A673 (cell line): Measurements from ENCODE around the gene ZC3H7B.

Experiments
- EZH2 ChIP-seq: fragments of 200-600 bp; sonication (generic); IDR thresholded peaks from 2 replicates; pipeline ENCODE4 v1.6.1; 2017; ENCODE audit warnings: borderline replicate concordance, low read depth, mild to moderate bottlenecking, mixed read lengths, antibody characterized with exemption, low read length; ENCODE audit not compliant: poor library complexity, severe bottlenecking
- TF ChIP-seq, protein P1 (sequence below): fragments of 300-800, 200-600 bp; sonication (generic); conservative IDR thresholded peaks from 2 replicates; pipeline ENCODE4 v1.5.1; 2017; ENCODE audit warnings: low read depth, mild to moderate bottlenecking, antibody characterized with exemption, low read length, moderate library complexity, mixed read lengths

DNA sequence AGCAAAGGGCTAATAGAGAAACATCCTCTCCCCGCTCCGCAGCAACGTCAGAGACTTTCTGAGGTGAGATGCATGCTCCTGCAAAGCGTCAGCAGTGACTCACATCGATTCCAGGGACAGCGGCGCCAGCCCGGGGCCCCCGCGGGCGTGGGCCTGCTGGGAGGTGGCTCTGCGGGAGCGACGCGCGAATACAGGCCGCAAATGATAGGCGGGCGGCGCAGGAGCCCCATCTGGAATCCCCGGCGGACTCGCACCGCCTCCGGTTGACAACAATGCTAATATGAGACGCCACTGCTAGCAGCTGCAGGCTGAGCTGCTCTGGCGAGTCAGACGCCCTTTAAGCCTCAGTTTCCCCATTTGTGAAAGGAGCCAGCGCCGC lies 15.9 kb upstream of the ZC3H7B start:
- TF ChIP-seq, protein P1, sequence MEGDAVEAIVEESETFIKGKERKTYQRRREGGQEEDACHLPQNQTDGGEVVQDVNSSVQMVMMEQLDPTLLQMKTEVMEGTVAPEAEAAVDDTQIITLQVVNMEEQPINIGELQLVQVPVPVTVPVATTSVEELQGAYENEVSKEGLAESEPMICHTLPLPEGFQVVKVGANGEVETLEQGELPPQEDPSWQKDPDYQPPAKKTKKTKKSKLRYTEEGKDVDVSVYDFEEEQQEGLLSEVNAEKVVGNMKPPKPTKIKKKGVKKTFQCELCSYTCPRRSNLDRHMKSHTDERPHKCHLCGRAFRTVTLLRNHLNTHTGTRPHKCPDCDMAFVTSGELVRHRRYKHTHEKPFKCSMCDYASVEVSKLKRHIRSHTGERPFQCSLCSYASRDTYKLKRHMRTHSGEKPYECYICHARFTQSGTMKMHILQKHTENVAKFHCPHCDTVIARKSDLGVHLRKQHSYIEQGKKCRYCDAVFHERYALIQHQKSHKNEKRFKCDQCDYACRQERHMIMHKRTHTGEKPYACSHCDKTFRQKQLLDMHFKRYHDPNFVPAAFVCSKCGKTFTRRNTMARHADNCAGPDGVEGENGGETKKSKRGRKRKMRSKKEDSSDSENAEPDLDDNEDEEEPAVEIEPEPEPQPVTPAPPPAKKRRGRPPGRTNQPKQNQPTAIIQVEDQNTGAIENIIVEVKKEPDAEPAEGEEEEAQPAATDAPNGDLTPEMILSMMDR, result no peak
- no peak for TF ChIP-seq EZH2
